Epithelial cell of proximal tubule (primary cell): ENCODE measurements around the gene PLSCR1. TPM values are rescaled to one million over a fixed set of nuclear protein-coding genes. Genes with fewer than 3 reads are reported as not detected.

ENCODE experiments used
- DNase-seq: peaks from one replicate; pipeline ENCODE4 v3.0.0-alpha.2; 2011; ENCODE audit warnings: low read depth
- H3K4me3 ChIP-seq: 2 replicates; pipeline ENCODE4 v1.5.1; 2011; ENCODE audit warnings: low read depth, mild to moderate bottlenecking, low read length
- total RNA-seq: library from RNA; depleted of rRNA; stranded (reverse); fragments of >200 nt; gene quantifications from 2 replicates; pipeline ENCODE4 v1.2.3, GENCODE V29; 2015
- TF ChIP-seq, protein P1 (sequence below): conservative IDR thresholded peaks from 2 replicates; pipeline ENCODE4 v1.5.1; 2012; ENCODE audit warnings: low read depth, mild to moderate bottlenecking, low read length

Gene PLSCR1
- total RNA-seq, 1 donor from 2014 or later: 124 TPM

DNA sequence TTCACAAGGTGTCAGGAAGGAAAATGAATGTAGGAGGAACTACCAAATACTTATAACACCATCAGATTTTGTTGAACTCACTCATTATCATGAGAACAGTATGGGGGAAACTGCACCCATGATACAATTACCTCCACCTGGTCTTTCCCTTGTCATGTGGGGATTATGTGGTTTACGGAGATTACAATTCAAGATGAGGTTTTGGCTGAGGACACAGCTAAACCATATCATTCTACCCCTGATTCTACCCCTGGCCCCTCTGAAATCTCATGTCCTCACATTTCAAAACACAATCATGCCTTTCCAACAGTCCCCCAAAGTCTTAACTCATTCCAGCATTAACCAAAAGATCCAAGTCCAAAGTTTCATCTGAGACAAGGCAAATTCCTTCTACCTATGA, 17.1 kb upstream of the PLSCR1 start:
- DNase-seq: no peak
- TF ChIP-seq, protein P1, sequence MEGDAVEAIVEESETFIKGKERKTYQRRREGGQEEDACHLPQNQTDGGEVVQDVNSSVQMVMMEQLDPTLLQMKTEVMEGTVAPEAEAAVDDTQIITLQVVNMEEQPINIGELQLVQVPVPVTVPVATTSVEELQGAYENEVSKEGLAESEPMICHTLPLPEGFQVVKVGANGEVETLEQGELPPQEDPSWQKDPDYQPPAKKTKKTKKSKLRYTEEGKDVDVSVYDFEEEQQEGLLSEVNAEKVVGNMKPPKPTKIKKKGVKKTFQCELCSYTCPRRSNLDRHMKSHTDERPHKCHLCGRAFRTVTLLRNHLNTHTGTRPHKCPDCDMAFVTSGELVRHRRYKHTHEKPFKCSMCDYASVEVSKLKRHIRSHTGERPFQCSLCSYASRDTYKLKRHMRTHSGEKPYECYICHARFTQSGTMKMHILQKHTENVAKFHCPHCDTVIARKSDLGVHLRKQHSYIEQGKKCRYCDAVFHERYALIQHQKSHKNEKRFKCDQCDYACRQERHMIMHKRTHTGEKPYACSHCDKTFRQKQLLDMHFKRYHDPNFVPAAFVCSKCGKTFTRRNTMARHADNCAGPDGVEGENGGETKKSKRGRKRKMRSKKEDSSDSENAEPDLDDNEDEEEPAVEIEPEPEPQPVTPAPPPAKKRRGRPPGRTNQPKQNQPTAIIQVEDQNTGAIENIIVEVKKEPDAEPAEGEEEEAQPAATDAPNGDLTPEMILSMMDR: no peak
- no peak overlapping the region for H3K4me3 ChIP-seq

DNA sequence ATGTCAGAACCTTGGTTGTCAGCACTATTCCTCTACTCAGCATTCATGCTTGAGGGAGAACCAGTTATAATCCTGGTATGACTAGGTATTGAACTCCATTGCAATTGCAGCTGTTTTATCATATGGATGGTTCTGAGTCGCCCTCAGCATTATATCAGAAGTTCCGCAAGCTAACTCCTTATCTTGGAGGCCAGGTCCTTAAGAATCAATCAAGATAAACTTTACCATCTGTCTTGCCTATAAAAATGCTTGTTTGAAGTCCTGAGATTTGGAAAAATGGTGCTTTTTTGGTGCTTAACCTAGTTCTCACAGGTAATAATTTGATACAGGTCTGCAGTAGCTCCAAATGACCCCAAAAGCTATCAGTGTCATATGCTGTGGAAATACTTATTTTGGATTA, 16.3 kb upstream of the PLSCR1 start:
- TF ChIP-seq, protein P1: no peak
- no peak for DNase-seq
- no peak overlapping the region for H3K4me3 ChIP-seq

DNA sequence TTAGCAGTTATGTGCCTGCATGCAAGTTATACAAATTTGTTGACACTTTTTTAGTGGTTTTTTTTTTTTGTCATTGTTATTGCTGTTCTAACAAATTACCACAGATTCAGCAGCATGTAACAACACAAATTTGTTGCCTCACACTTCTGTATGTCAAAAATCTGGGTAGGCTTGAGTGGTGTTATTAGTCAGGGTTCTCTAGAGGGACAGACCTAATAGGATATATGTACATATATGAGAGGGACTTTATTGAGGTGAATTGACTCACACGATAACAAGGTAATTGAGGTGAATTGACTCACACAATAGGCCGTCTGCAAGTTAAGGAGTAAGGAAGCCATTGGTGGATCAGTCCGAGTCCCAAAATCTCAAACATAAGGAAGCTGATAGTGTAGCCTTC, 15.0 kb upstream of the PLSCR1 start:
- DNase-seq: no peak
- no peak overlapping the region for H3K4me3 ChIP-seq
- TF ChIP-seq, protein P1: no peak

DNA sequence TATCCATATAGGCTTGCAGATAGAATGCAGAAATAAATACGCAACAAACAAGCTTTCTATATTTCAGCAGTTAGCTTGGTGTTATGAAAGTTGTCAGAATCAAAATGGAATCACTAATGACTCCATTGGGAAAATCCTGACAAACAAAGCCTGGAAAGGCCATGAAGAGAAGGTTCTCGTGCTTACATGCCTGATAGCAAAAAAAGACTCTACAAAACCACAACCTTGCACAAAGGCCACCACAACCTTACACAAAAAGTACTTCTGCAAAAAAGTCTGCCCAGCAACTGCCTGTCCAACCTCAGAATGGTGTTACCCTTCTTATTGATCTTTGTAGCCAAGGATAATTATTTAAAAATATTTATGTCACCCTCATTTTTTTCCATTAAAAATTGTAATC, 14.4 kb upstream of the PLSCR1 start:
- no peak overlapping the region for H3K4me3 ChIP-seq
- TF ChIP-seq, protein P1: no peak
- no peak for DNase-seq

DNA sequence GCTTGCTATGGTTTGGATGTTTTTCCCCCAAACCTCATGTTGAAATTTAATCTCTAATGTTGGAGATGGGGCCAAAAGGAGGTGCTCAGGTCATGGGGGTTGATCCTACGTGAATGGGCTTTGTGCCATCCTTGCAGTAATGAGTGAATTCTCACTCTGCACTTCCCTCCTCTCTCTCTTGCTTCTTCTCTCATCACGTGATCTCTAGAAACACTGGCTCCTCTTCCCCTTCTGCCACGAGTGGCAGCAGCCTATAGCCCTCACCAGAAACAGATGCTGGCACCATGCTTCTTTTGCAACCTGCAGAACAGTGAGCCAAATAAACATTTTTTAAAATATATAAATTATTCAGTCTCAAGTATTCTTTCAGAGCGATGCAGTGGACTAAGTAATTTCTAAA, 13.3 kb upstream of the PLSCR1 start:
- no peak overlapping the region for H3K4me3 ChIP-seq
- TF ChIP-seq, protein P1: no peak
- no peak for DNase-seq

DNA sequence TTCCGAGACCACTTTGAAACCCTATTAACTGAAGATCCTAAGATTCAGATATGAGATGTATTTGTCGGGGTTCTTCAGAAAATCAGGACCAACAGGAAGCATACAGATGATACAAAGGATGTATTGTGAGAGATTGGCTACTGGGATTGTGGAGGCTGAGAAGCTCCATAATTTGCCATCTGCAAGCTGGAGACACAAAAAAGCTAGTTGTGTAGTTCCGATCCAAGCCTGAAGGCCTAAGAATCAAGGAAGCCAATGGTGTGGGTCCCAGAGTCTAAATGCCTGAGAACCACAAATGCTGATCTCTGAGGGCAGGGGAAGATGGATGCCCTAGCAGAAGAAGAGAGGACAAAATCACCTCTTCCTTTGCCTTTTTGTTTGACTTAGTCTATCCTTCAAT, 10.9 kb upstream of the PLSCR1 start:
- H3K4me3 ChIP-seq: no peak overlapping the region
- DNase-seq: no peak
- TF ChIP-seq, protein P1: no peak

DNA sequence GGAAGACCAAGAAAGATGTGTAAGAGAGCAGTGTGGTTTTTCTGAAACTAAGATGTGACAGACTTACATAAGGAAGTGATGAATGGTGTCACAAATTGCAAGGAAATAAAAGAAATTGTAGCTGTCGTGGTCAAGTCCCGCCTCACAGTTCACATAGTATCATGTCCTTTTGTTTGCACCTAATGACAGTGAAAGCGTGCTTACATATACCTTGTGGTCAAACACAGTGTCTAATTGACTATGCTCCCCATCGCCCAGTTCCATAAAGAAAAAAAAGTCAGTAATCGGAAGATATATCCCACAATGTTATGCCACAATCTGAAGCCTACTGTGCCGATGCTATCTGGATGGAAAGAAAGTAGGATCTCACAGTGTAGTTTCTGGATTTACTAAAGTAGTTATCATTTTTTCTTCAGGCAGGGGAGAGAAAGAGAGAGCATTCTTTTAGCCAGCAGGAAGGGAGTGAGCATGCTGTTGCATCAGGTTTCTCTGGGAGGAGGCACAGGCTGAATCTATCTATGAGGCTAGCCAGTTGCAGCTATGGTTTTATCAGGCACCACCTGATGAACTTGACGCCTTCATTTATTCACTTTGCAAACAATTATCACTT, 9.8 kb upstream of the PLSCR1 start:
- H3K4me3 ChIP-seq: no peak overlapping the region
- DNase-seq: no peak
- TF ChIP-seq, protein P1: no peak
